K562 (cell line): ENCODE data around the gene SRD5A1. TPM values are rescaled to one million over a fixed set of nuclear protein-coding genes. Genes with fewer than 3 reads are reported as not detected.

Source experiments
- ATAC-seq: fragments of 200-7000 bp; cut with Tn5 transposase; 3 replicates; pipeline ENCODE4 v1.9.1; 2020; ENCODE audit warnings: moderate library complexity
- BruUV-seq: library from RNA; stranded (reverse); fragments of 400-500 nt; replicated peaks from 2 replicates; lab custom pipeline; 2021; lab: Mats Ljungman, UMichigan
- CTCF ChIA-PET: fragments of 300-600 bp; formaldehyde crosslinking; extraction: SDS; loops from one replicate; lab custom pipeline; 2021; ENCODE audit warnings: low intra/inter-chr PET ratio; lab: Yijun Ruan, JAX
- POLR2A ChIA-PET: fragments of 300-600, 350-650 bp; sonication (Branson Sonifier 250); formaldehyde crosslinking; extraction: SDS; loops from one replicate; lab custom pipeline; 2021; ENCODE audit warnings: antibody characterized with exemption, inconsistent platforms; lab: Yijun Ruan, JAX
- DNase-seq, 4 experiments: peaks; one replicate each; pipeline versions ENCODE4 v3.0.0 to v3.0.0-alpha.2; 2011 to 2018; ENCODE audit warnings: low spot score in 3 of 4, mixed read lengths in 3 of 4; ENCODE audit errors: extremely low read depth in 1 of 4
- FAIRE-seq: peaks from 2 replicates; lab custom pipeline; 2011; peaks lifted over from hg19 to GRCh38; lab: Jason Lieb, UNC
- H2AFZ ChIP-seq: 2 replicates; pipeline ENCODE4 v1.6.0; 2011; ENCODE audit warnings: low read depth, low read length, control low read depth, inconsistent platforms
- H3K27ac ChIP-seq: fragments of 200-600 bp; 3 replicates; pipeline ENCODE4 v1.8.0; 2011; ENCODE audit warnings: low read depth, mild to moderate bottlenecking, control low read depth, inconsistent platforms, low read length, moderate library complexity, mixed read lengths; ENCODE audit errors: extremely low read depth
- H3K27me3 ChIP-seq, 2 experiments: fragments of 300-600 bp in 1 of 2; 2 replicates in 1 of 2; 3 replicates in 1 of 2; pipeline versions ENCODE4 v1.6.0 to v1.8.0; 2011; ENCODE audit warnings: inconsistent platforms in 2 of 2, low read length in 2 of 2, mild to moderate bottlenecking in 1 of 2, mixed read lengths in 1 of 2, moderate library complexity in 1 of 2; ENCODE audit not compliant: control insufficient read depth in 2 of 2, insufficient read depth in 2 of 2
- H3K36me3 ChIP-seq: fragments of 300-600 bp; 3 replicates; pipeline ENCODE4 v1.8.0; 2011; ENCODE audit warnings: mild to moderate bottlenecking, low read length, inconsistent platforms; ENCODE audit not compliant: control insufficient read depth, insufficient read depth
- H3K4me1 ChIP-seq, 2 experiments: fragments of 200-600 bp in 1 of 2; replicated peaks in 1 of 2; 2 replicates in 1 of 2; 3 replicates in 1 of 2; pipeline versions ENCODE4 v1.5.1 to v1.8.0; 2011; ENCODE audit warnings: inconsistent platforms in 2 of 2, low read length in 2 of 2, mild to moderate bottlenecking in 1 of 2, mixed read lengths in 1 of 2, moderate library complexity in 1 of 2; ENCODE audit not compliant: control insufficient read depth in 2 of 2, insufficient read depth in 2 of 2
- H3K4me2 ChIP-seq: 2 replicates; pipeline ENCODE4 v1.6.1; 2011; ENCODE audit warnings: low read length, control low read depth, inconsistent platforms, mixed read lengths; ENCODE audit not compliant: insufficient read depth
- H3K4me3 ChIP-seq: fragments of 200-600 bp; sonication (generic), shearing (Covaris generic); 2 replicates; pipeline ENCODE4 v1.5.1; 2016; ENCODE audit warnings: control low read depth, inconsistent platforms
- H3K79me2 ChIP-seq: fragments of 200-600 bp; 3 replicates; pipeline ENCODE4 v1.8.0; 2011; ENCODE audit warnings: low read length, inconsistent platforms; ENCODE audit not compliant: control insufficient read depth, insufficient read depth
- H3K9ac ChIP-seq, 2 experiments: 2 replicates each; pipeline versions ENCODE4 v1.6.0 to v1.6.1; 2011; ENCODE audit warnings: low read depth in 2 of 2, low read length in 2 of 2, control low read depth in 1 of 2, inconsistent platforms in 1 of 2, mild to moderate bottlenecking in 1 of 2, mixed read lengths in 1 of 2; ENCODE audit not compliant: insufficient read depth in 1 of 2
- H3K9me1 ChIP-seq: one replicate; pipeline ENCODE4 v1.6.0; 2011; ENCODE audit warnings: inconsistent platforms, mild to moderate bottlenecking, low read length, moderate library complexity; ENCODE audit not compliant: control insufficient read depth, insufficient read depth
- H3K9me3 ChIP-seq: replicated peaks from 2 replicates; pipeline ENCODE4 v1.5.1; 2011; ENCODE audit warnings: low read depth, low read length, inconsistent platforms; ENCODE audit not compliant: control insufficient read depth, insufficient read depth
- H4K20me1 ChIP-seq: replicated peaks from 2 replicates; pipeline ENCODE4 v1.6.1; 2011; ENCODE audit warnings: low read length, inconsistent platforms, mixed read lengths; ENCODE audit not compliant: control insufficient read depth, insufficient read depth
- C11orf30 ChIP-seq: fragments of 450-650 bp; IDR thresholded peaks from 2 replicates; pipeline ENCODE4 v1.6.1; 2016; ENCODE audit warnings: low read depth, mild to moderate bottlenecking
- KLF13 ChIP-seq: fragments of 450-650 bp; IDR thresholded peaks from 2 replicates; pipeline ENCODE4 v1.6.1; 2016; ENCODE audit warnings: missing genetic modification characterization, low read depth, mild to moderate bottlenecking, missing compliant biosample characterization, moderate library complexity, borderline replicate concordance
- MAFF ChIP-seq: IDR thresholded peaks from 2 replicates; pipeline ENCODE4 v1.6.1; 2012; ENCODE audit warnings: low read length, improper control_type of control experiment
- MAFG ChIP-seq: fragments of 450-650 bp; conservative IDR thresholded peaks from 2 replicates; pipeline ENCODE4 v1.6.1; 2016; ENCODE audit warnings: missing genetic modification characterization, missing compliant biosample characterization
- MAFK ChIP-seq: IDR thresholded peaks from 2 replicates; pipeline ENCODE4 v1.6.1; 2011; ENCODE audit warnings: low read length, improper control_type of control experiment
- UBTF ChIP-seq, 2 experiments: IDR thresholded peaks; 2 replicates each; pipeline ENCODE4 v1.6.1; 2012; ENCODE audit warnings: improper control_type of control experiment in 2 of 2, low read depth in 2 of 2, low read length in 2 of 2, borderline replicate concordance in 1 of 2
- ZNF316 ChIP-seq: fragments of 450-650 bp; IDR thresholded peaks from 2 replicates; pipeline ENCODE4 v1.6.1; 2016
- WGBS: fragments of 100-300 bp; shearing (Covaris generic); methylation state at CpG from one replicate; pipeline ENCODE4 v1.1.6; 2016; ENCODE audit warnings: low coverage, mixed read lengths; ENCODE audit not compliant: insufficient coverage; ENCODE audit errors: missing lambda C conversion rate; 5-methylcytosine and 5-hydroxymethylcytosine counted together
- in situ Hi-C: fragments of 300-500 bp; cut with MboI; formaldehyde crosslinking; loops from 4 replicates; pipeline ENCODE4 v1.15.0; 2018; ENCODE audit warnings: inconsistent platforms, mixed read lengths
- intact Hi-C: fragments of 100-400 bp; cut with micrococcal nuclease; formaldehyde crosslinking; loops from 2 replicates; pipeline ENCODE4 v1.14.2; 2022
- polyA plus RNA-seq, 8 experiments: library from polyadenylated mRNA; depleted of rRNA in 4 of 8; stranded (reverse) in 5 of 8; unstranded in 3 of 8; fragments of >200 nt; fragmentation: Nextera tagmentation in 2 of 8; fragmentation: Illumina TruSeq in 1 of 8; extraction: Ambion mirVana in 2 of 8; extraction: Trizol in 1 of 8; gene quantifications; 2 replicates each; pipeline versions ENCODE4 v1.2.1 to v1.2.3, GENCODE V29; 2011 to 2014; ENCODE audit warnings: inconsistent platforms in 1 of 8, missing spikeins in 1 of 8
- total RNA-seq, 7 experiments: library from RNA; depleted of rRNA in 6 of 7; stranded (reverse); fragments of >200 nt in 6 of 7; fragmentation: Illumina TruSeq in 2 of 7; extraction: Trizol in 2 of 7; gene quantifications; 2 replicates each; pipeline versions ENCODE4 v1.2.1 to v1.2.3, GENCODE V29; 2011 to 2021; ENCODE audit warnings: low replicate concordance in 1 of 7

Gene SRD5A1
- total and polyA plus RNA-seq, 9 of the 15 experiments (the other 6 are each of a cell fraction or from before 2014, with no cell fraction given) = 1.3 to 22.6 (median 8.1) TPM

- TF ChIP-seq UBTF (IDR thresholded peaks at IDR 0.05; ENCODE audit: borderline replicate concordance in 1 of 2, low read depth in 2 of 2, low read length in 2 of 2) = no peak
These were observed 5.0 kb downstream of the SRD5A1 start (continued) for GRCh38 chr5:6638236-6638635.

GRCh38 chr5:6642655-6643054 lies 9.4 kb downstream of the SRD5A1 start:
- no peak overlapping the region for H2AFZ ChIP-seq
- H3K36me3 ChIP-seq = peaks cover 8% of the 10 kb centered on the region; the same call in 2 of the 3 replicates
- WGBS = 19% methylated on average over 1 of the region's 1 CpG
- no peaks in the 10 kb centered on the region for H3K9me3 ChIP-seq
- FAIRE-seq (no peak), DNase-seq (no peak), ATAC-seq (no peak)
- peaks cover 2% of the 10 kb centered on the region; the same call in 1 of the 2 replicates for H4K20me1 ChIP-seq
- H3K9ac ChIP-seq = no peak overlapping the region
- H3K79me2 ChIP-seq = no peaks in the 10 kb centered on the region; the same call in 2 of the 3 replicates
- in situ Hi-C loops = no loop called here
- CTCF ChIA-PET = no interaction called here
- TF ChIP-seq MAFK (peak; percentile 29; the same call in 1 of the 2 replicates), MAFG (tag) (peak; percentile 67), C11orf30 (peak; percentile 71), KLF13 (tag) (no peak), MAFF (peak; percentile 64; the same call in 1 of the 2 replicates), ZNF316 (peak; percentile 85)
- H3K4me2 ChIP-seq = no peak overlapping the region
- no peaks in the 10 kb centered on the region for H3K4me1 ChIP-seq
- no peak overlapping the region for H3K4me3 ChIP-seq
- H3K9me1 ChIP-seq = peaks cover 6% of the 10 kb centered on the region
- no peaks in the 10 kb centered on the region for H3K27me3 ChIP-seq
- no TSS peak for BruUV-seq
- POLR2A ChIA-PET = interaction anchor here (1.2 to 2.1 kb wide), 3 partner anchors 9 to 11 kb away, joined by 3 to 5 read pairs (median 4); partner anchors contain the start of gene SRD5A1
- intact Hi-C loops = no loop called here
- no peak overlapping the region for H3K27ac ChIP-seq
